ENCODE results near the gene FOXF1. TPM values are rescaled to one million over a fixed set of nuclear protein-coding genes. Genes with fewer than 3 reads are reported as not detected.

Gene FOXF1
- total and polyA plus RNA-seq, 7 donors, result 2.5 to 74.2 (median 44.6) TPM

GRCh38 chr16:86527366-86527765 is 17.0 kb downstream of the FOXF1 start:
- peak; percentile 62 for DNase-seq
- WGBS, 2 donors, result 94 to 95% methylated on average over 15 of the region's 15 CpGs
- Histone ChIP-seq H3K36me3 (peaks cover 0 to 7% (median 3%) of the 10 kb centered on the region in 4 donors), H3K27ac (no peak overlapping the region), H3K4me3 (no peak overlapping the region), H3K9me3 (no peaks in the 10 kb centered on the region), H3K4me1 (peaks cover 0 to 15% (median 14%) of the 10 kb centered on the region in 4 donors), H3K27me3 (no peaks in the 10 kb centered on the region)
- TF ChIP-seq EP300 (IDR thresholded peaks at IDR 0.05), result no peak
- intact Hi-C loops (cut with DNase I), result no loop called here

- Histone ChIP-seq H3K4me3 (no peak overlapping the region), H3K4me1 (peaks cover 0 to 15% (median 14%) of the 10 kb centered on the region in 4 donors), H3K36me3 (peaks cover 0 to 9% (median 4%) of the 10 kb centered on the region in 4 donors), H3K9me3 (no peaks in the 10 kb centered on the region), H3K27ac (no peak overlapping the region), H3K27me3 (no peaks in the 10 kb centered on the region)
- DNase-seq, result peak; percentile 63
- intact Hi-C loops (cut with DNase I), result no loop called here
- WGBS, 2 donors, result 94% methylated on average over 38 of the region's 38 CpGs
- TF ChIP-seq POLR2AphosphoS5 (IDR thresholded peaks at IDR 0.05) (no peak), POLR2A (IDR thresholded peaks at IDR 0.05) (no peak)
These were observed 18.0 kb downstream of the FOXF1 start for GRCh38 chr16:86528061-86528929.

GRCh38 chr16:86529160-86529559 is 18.8 kb downstream of the FOXF1 start:
- TF ChIP-seq POLR2A (IDR thresholded peaks at IDR 0.05) (no peak), EP300 (IDR thresholded peaks at IDR 0.05) (no peak), POLR2AphosphoS5 (IDR thresholded peaks at IDR 0.05) (no peak), CTCF (IDR thresholded peaks at IDR 0.05) (no peak)
- DNase-seq, result peak; percentile 36
- Histone ChIP-seq H3K4me1 (peaks cover 0 to 15% (median 14%) of the 10 kb centered on the region in 4 donors), H3K4me3 (no peak overlapping the region), H3K9me3 (no peaks in the 10 kb centered on the region), H3K27me3 (no peaks in the 10 kb centered on the region), H3K27ac (no peak overlapping the region), H3K36me3 (peaks cover 0 to 15% (median 4%) of the 10 kb centered on the region in 4 donors)
- 81 to 88% methylated on average over 8 of the region's 8 CpGs for WGBS, 2 donors
- intact Hi-C loops (cut with DNase I), result no loop called here

GRCh38 chr16:86530251-86531190 is 20.2 kb downstream of the FOXF1 start:
- intact Hi-C loops (cut with DNase I), result no loop called here
- WGBS, 2 donors, result 82 to 84% methylated on average over 31 of the region's 31 CpGs
- no peak for TF ChIP-seq POLR2AphosphoS5 (IDR thresholded peaks at IDR 0.05)
- TF ChIP-seq CTCF (IDR thresholded peaks at IDR 0.05), result no peak
- no peak for TF ChIP-seq POLR2A (IDR thresholded peaks at IDR 0.05)
- H3K27ac ChIP-seq, result peak overlapping the region; percentile 54 to 62 (median 60)
- no peaks in the 10 kb centered on the region for H3K27me3 ChIP-seq
- peak; percentile 66 for DNase-seq
- peaks cover 0 to 15% (median 4%) of the 10 kb centered on the region in 4 donors for H3K36me3 ChIP-seq
- H3K9me3 ChIP-seq, result no peaks in the 10 kb centered on the region
- H3K4me3 ChIP-seq, result no peak overlapping the region
- H3K4me1 ChIP-seq, result peaks cover 0 to 15% (median 14%) of the 10 kb centered on the region in 4 donors

GRCh38 chr16:86531191-86531545 is 20.8 kb downstream of the FOXF1 start:
- Histone ChIP-seq H3K4me3 (no peak overlapping the region), H3K4me1 (peaks cover 0 to 15% (median 14%) of the 10 kb centered on the region in 4 donors), H3K27me3 (no peaks in the 10 kb centered on the region), H3K27ac (peak overlapping the region; percentile 54 to 62 (median 60)), H3K36me3 (peaks cover 0 to 20% (median 4%) of the 10 kb centered on the region in 4 donors), H3K9me3 (no peaks in the 10 kb centered on the region)
- 81 to 83% methylated on average over 7 of the region's 7 CpGs for WGBS, 2 donors
- no peak for TF ChIP-seq EP300 (IDR thresholded peaks at IDR 0.05)
- no peak for TF ChIP-seq POLR2A (IDR thresholded peaks at IDR 0.05)
- TF ChIP-seq POLR2AphosphoS5 (IDR thresholded peaks at IDR 0.05), result peak in 2 of 4 donors; percentile 6 to 39
- DNase-seq, result peak; percentile 93
- intact Hi-C loops (cut with DNase I), result no loop called here
